HepG2 (cell line): Measurements from ENCODE around the gene MACROD2. TPM values are rescaled to one million over a fixed set of nuclear protein-coding genes. Genes with fewer than 3 reads are reported as not detected.
A peak's percentile ranks its signal among the peaks of the same experiment; 100 is the strongest.

ENCODE experiments used
- ATAC-seq: fragments of 200-7000 bp; cut with Tn5 transposase; 3 replicates; pipeline ENCODE4 v1.9.1; 2020; ENCODE audit warnings: mild to moderate bottlenecking, moderate library complexity
- BruUV-seq: library from RNA; stranded (reverse); fragments of 400-500 nt; replicated peaks from 2 replicates; lab custom pipeline; 2021; lab: Mats Ljungman, UMichigan
- CTCF ChIA-PET: fragments of 300-600 bp; formaldehyde crosslinking; extraction: SDS; loops from one replicate; lab custom pipeline; 2021; ENCODE audit warnings: low total read pairs, inconsistent platforms, low intra/inter-chr PET ratio; lab: Yijun Ruan, JAX
- POLR2A ChIA-PET: fragments of 350-600 bp; sonication (Branson Sonifier 250); formaldehyde crosslinking; loops from one replicate; lab custom pipeline; 2020; ENCODE audit warnings: antibody characterized with exemption, inconsistent platforms; lab: Yijun Ruan, JAX
- DNase-seq: peaks from one replicate; pipeline ENCODE4 v3.0.0-alpha.2; 2015; ENCODE audit warnings: low spot score
- FAIRE-seq: peaks from 3 replicates; lab custom pipeline; 2011; peaks lifted over from hg19 to GRCh38; lab: Jason Lieb, UNC
- H2AFZ ChIP-seq: one replicate; pipeline ENCODE4 v1.6.1; 2011; ENCODE audit warnings: low read length, inconsistent platforms
- H3K27ac ChIP-seq: fragments of 300-600 bp; 3 replicates; pipeline ENCODE4 v1.8.0; 2011; ENCODE audit warnings: mixed run types, mild to moderate bottlenecking, mixed read lengths, low read length, inconsistent platforms; ENCODE audit not compliant: insufficient read depth; ENCODE audit errors: extremely low read length
- H3K27me3 ChIP-seq, 2 experiments: fragments of 200-600 bp in 1 of 2; 2 replicates in 1 of 2; 3 replicates in 1 of 2; pipeline versions ENCODE4 v1.6.0 to v1.8.0; 2011; ENCODE audit warnings: low read length in 2 of 2, mild to moderate bottlenecking in 2 of 2, moderate library complexity in 2 of 2, inconsistent platforms in 1 of 2; ENCODE audit not compliant: insufficient read depth in 2 of 2, control insufficient read depth in 1 of 2
- H3K36me3 ChIP-seq, 2 experiments: fragments of 200-600 bp in 1 of 2; replicated peaks in 1 of 2; 2 replicates in 1 of 2; 3 replicates in 1 of 2; pipeline versions ENCODE4 v1.5.1 to v1.8.0; 2011; ENCODE audit warnings: low read length in 2 of 2, inconsistent platforms in 1 of 2; ENCODE audit not compliant: insufficient read depth in 2 of 2, control insufficient read depth in 1 of 2
- H3K4me1 ChIP-seq: 2 replicates; pipeline ENCODE4 v1.5.1; 2012; ENCODE audit warnings: low read length, inconsistent platforms; ENCODE audit not compliant: insufficient read depth
- H3K4me2 ChIP-seq: 2 replicates; pipeline ENCODE4 v1.6.0; 2011; ENCODE audit warnings: low read depth, low read length, inconsistent platforms
- H3K4me3 ChIP-seq, 3 experiments: fragments of 200-600 bp in 1 of 3; sonication (generic), shearing (Covaris generic) in 1 of 3; replicated peaks in 1 of 3; 2 replicates each; pipeline ENCODE4 v1.5.1; 2011 to 2016; ENCODE audit warnings: low read length in 3 of 3, inconsistent platforms in 2 of 3, low read depth in 2 of 3, mild to moderate bottlenecking in 2 of 3, control low read depth in 1 of 3, mixed read lengths in 1 of 3; ENCODE audit not compliant: insufficient read depth in 1 of 3
- H3K79me2 ChIP-seq: one replicate; pipeline ENCODE4 v1.6.1; 2011; ENCODE audit warnings: low read length, inconsistent platforms; ENCODE audit not compliant: insufficient read depth
- H3K9ac ChIP-seq: 2 replicates; pipeline ENCODE4 v1.6.0; 2011; ENCODE audit warnings: mild to moderate bottlenecking, low read depth, low read length, inconsistent platforms; ENCODE audit not compliant: insufficient read depth
- H3K9me3 ChIP-seq: 2 replicates; pipeline ENCODE4 v1.5.1; 2012; ENCODE audit warnings: mild to moderate bottlenecking, low read length
- H4K20me1 ChIP-seq: 2 replicates; pipeline ENCODE4 v1.6.0; 2011; ENCODE audit warnings: inconsistent platforms, mild to moderate bottlenecking, low read length, moderate library complexity; ENCODE audit not compliant: insufficient read depth
- BHLHE40 ChIP-seq: IDR thresholded peaks from 2 replicates; pipeline ENCODE4 v1.6.1; 2011; ENCODE audit warnings: low read length, improper control_type of control experiment
- EP300 ChIP-seq, 3 experiments: sonication (generic) in 1 of 3; formaldehyde crosslinking in 1 of 3; IDR thresholded peaks; 2 replicates each; pipeline versions ENCODE4 v1.5.1 to v1.6.1; 2011 to 2020; ENCODE audit warnings: low read depth in 2 of 3, low read length in 2 of 3, borderline replicate concordance in 1 of 3, improper control_type of control experiment in 1 of 3, mild to moderate bottlenecking in 1 of 3, missing genetic modification reagents in 1 of 3, moderate library complexity in 1 of 3
- MLLT10 ChIP-seq: sonication (generic); formaldehyde crosslinking; IDR thresholded peaks from 2 replicates; pipeline ENCODE4 v1.4.0; 2020; ENCODE audit warnings: missing genetic modification reagents
- SALL1 ChIP-seq: sonication (generic); formaldehyde crosslinking; IDR thresholded peaks from 2 replicates; pipeline ENCODE4 v1.8.0; 2022; ENCODE audit warnings: mild to moderate bottlenecking, missing genetic modification reagents
- TMF1 ChIP-seq: sonication (generic); formaldehyde crosslinking; IDR thresholded peaks from 2 replicates; pipeline ENCODE4 v1.8.1; 2022; ENCODE audit warnings: low read depth, missing genetic modification reagents
- ZNF317 ChIP-seq: sonication (generic); formaldehyde crosslinking; IDR thresholded peaks from 2 replicates; pipeline ENCODE4 v1.5.0; 2020; ENCODE audit warnings: mild to moderate bottlenecking, missing genetic modification reagents
- ZNF510 ChIP-seq: sonication (generic); formaldehyde crosslinking; IDR thresholded peaks from 2 replicates; pipeline ENCODE4 v1.4.0; 2020; ENCODE audit warnings: low read depth, mild to moderate bottlenecking, missing genetic modification reagents
- ZNF7 ChIP-seq: IDR thresholded peaks from 2 replicates; pipeline ENCODE4 v1.6.1; 2016; ENCODE audit warnings: missing biosample characterization, missing genetic modification reagents
- WGBS: methylation state at CpG from one replicate; pipeline ENCODE4 v1.1.6; 2017; ENCODE audit warnings: low lambda C conversion rate; 5-methylcytosine and 5-hydroxymethylcytosine counted together
- in situ Hi-C: cut with HindIII; loops from 2 replicates; pipeline ENCODE4 v1.10.0; 2017; ENCODE audit warnings: low pct_unique_long_range_greater_than_20kb; ENCODE audit not compliant: extremely low pct_ligation_motif_present
- intact Hi-C: fragments of 100-400 bp; cut with micrococcal nuclease; formaldehyde crosslinking; loops from one replicate; pipeline ENCODE4 v1.10.0; 2022; ENCODE audit not compliant: unreplicated experiment
- polyA plus RNA-seq, 8 experiments: library from polyadenylated mRNA; depleted of rRNA in 3 of 8; stranded (reverse) in 7 of 8; unstranded in 1 of 8; fragments of >200 nt; fragmentation: Illumina TruSeq in 4 of 8; extraction: Trizol in 4 of 8; gene quantifications; 2 replicates each; pipeline versions ENCODE4 v1.2.1 to v1.2.3, GENCODE V29; 2011 to 2016; ENCODE audit warnings: low read depth in 4 of 8, missing spikeins in 1 of 8, mixed read lengths in 1 of 8; ENCODE audit not compliant: insufficient read depth in 1 of 8
- total RNA-seq, 5 experiments: library from RNA; depleted of rRNA; stranded (reverse); fragments of >200 nt; fragmentation: Illumina TruSeq; extraction: Trizol; gene quantifications; 2 replicates each; pipeline ENCODE4 v1.2.3, GENCODE V29; 2016; ENCODE audit warnings: low read depth in 1 of 5
- TF ChIP-seq, protein P1 (sequence below): fragments of 450-650 bp; IDR thresholded peaks from 2 replicates; pipeline ENCODE4 v1.6.1; 2016
- TF ChIP-seq, protein P2 (sequence below): sonication (generic); formaldehyde crosslinking; IDR thresholded peaks from 2 replicates; pipeline ENCODE4 v1.8.1; 2023; ENCODE audit warnings: missing genetic modification reagents, inconsistent platforms, borderline replicate concordance
- TF ChIP-seq, protein P3 (sequence below): sonication (generic); formaldehyde crosslinking; IDR thresholded peaks from 2 replicates; pipeline ENCODE4 v1.5.0; 2020; ENCODE audit warnings: missing genetic modification reagents
- TF ChIP-seq, protein P4 (sequence below): sonication (generic); formaldehyde crosslinking; conservative IDR thresholded peaks from 2 replicates; pipeline ENCODE4 v1.4.0; 2020; ENCODE audit warnings: mild to moderate bottlenecking, missing genetic modification reagents, moderate library complexity

Gene MACROD2
- total and polyA plus RNA-seq, 2 of the 13 experiments (the other 11 are each of a cell fraction or from before 2014, with no cell fraction given) = 0.13 to 0.51 TPM

- FAIRE-seq = no peak
- no TSS peak for BruUV-seq
- TF ChIP-seq MLLT10 (CRISPR knock-in tag) = no peak
- TF ChIP-seq, protein P1, sequence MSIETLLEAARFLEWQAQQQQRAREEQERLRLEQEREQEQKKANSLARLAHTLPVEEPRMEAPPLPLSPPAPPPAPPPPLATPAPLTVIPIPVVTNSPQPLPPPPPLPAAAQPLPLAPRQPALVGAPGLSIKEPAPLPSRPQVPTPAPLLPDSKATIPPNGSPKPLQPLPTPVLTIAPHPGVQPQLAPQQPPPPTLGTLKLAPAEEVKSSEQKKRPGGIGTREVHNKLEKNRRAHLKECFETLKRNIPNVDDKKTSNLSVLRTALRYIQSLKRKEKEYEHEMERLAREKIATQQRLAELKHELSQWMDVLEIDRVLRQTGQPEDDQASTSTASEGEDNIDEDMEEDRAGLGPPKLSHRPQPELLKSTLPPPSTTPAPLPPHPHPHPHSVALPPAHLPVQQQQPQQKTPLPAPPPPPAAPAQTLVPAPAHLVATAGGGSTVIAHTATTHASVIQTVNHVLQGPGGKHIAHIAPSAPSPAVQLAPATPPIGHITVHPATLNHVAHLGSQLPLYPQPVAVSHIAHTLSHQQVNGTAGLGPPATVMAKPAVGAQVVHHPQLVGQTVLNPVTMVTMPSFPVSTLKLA = peak; percentile 47; the same call in 1 of the 2 replicates
- 0 out of 2 replicates have a peak, but pooled peaks have one; percentile 7 for TF ChIP-seq BHLHE40
- TF ChIP-seq, protein P2, sequence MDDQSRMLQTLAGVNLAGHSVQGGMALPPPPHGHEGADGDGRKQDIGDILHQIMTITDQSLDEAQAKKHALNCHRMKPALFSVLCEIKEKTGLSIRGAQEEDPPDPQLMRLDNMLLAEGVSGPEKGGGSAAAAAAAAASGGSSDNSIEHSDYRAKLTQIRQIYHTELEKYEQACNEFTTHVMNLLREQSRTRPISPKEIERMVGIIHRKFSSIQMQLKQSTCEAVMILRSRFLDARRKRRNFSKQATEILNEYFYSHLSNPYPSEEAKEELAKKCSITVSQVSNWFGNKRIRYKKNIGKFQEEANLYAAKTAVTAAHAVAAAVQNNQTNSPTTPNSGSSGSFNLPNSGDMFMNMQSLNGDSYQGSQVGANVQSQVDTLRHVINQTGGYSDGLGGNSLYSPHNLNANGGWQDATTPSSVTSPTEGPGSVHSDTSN (CRISPR knock-in tag) = no peak
- no peak for TF ChIP-seq ZNF317
- no peak overlapping the region for H3K27ac ChIP-seq
- in situ Hi-C loops = no loop called here
- ATAC-seq = no peak
- no peak overlapping the region for H3K9ac ChIP-seq
- no peaks in the 10 kb centered on the region for H3K36me3 ChIP-seq
- peaks cover 86% of the 10 kb centered on the region for H3K9me3 ChIP-seq
- no peaks in the 10 kb centered on the region for H4K20me1 ChIP-seq
- H2AFZ ChIP-seq = no peak overlapping the region
- intact Hi-C loops = no loop called here
- no peaks in the 10 kb centered on the region for H3K27me3 ChIP-seq
- CTCF ChIA-PET = no interaction called here
- WGBS = 8% methylated on average over 5 of the region's 5 CpGs
- no peak overlapping the region for H3K4me3 ChIP-seq
- no peak for DNase-seq
- no peaks in the 10 kb centered on the region for H3K4me1 ChIP-seq
- no peak overlapping the region for H3K4me2 ChIP-seq
- H3K79me2 ChIP-seq = no peaks in the 10 kb centered on the region
- POLR2A ChIA-PET = no interaction called here
Measured at GRCh38 chr20:15475483-15475882, 1480.2 kb downstream of the MACROD2 start.

GRCh38 chr20:15476186-15476585 lies 1480.9 kb downstream of the MACROD2 start:
- Histone ChIP-seq H3K27me3 (no peaks in the 10 kb centered on the region), H3K9ac (no peak overlapping the region), H3K4me1 (no peaks in the 10 kb centered on the region), H3K9me3 (peaks cover 86% of the 10 kb centered on the region), H2AFZ (no peak overlapping the region), H3K36me3 (no peaks in the 10 kb centered on the region), H3K4me2 (no peak overlapping the region), H3K79me2 (no peaks in the 10 kb centered on the region), H3K27ac (no peak overlapping the region), H4K20me1 (no peaks in the 10 kb centered on the region), H3K4me3 (no peak overlapping the region)
- FAIRE-seq = no peak
- WGBS = 8% methylated on average over 2 of the region's 2 CpGs
- BruUV-seq = no TSS peak
- DNase-seq = no peak
- intact Hi-C loops (no loop called here), in situ Hi-C loops (no loop called here)
- ChIA-PET POLR2A (no interaction called here), CTCF (no interaction called here)
- ATAC-seq = no peak
- TF ChIP-seq ZNF7 (CRISPR knock-in tag) (no peak), TMF1 (CRISPR knock-in tag) (no peak), ZNF510 (CRISPR knock-in tag) (no peak), SALL1 (CRISPR knock-in tag) (no peak), EP300 (IDR thresholded peaks at IDR 0.05; ENCODE audit: low read depth in 2 of 2, low read length in 2 of 2) (no peak), EP300 (CRISPR knock-in tag; IDR thresholded peaks at IDR 0.05; ENCODE audit: borderline replicate concordance) (no peak)
- TF ChIP-seq, protein P3, sequence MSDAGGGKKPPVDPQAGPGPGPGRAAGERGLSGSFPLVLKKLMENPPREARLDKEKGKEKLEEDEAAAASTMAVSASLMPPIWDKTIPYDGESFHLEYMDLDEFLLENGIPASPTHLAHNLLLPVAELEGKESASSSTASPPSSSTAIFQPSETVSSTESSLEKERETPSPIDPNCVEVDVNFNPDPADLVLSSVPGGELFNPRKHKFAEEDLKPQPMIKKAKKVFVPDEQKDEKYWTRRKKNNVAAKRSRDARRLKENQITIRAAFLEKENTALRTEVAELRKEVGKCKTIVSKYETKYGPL (CRISPR knock-in tag) = no peak
- TF ChIP-seq, protein P4, sequence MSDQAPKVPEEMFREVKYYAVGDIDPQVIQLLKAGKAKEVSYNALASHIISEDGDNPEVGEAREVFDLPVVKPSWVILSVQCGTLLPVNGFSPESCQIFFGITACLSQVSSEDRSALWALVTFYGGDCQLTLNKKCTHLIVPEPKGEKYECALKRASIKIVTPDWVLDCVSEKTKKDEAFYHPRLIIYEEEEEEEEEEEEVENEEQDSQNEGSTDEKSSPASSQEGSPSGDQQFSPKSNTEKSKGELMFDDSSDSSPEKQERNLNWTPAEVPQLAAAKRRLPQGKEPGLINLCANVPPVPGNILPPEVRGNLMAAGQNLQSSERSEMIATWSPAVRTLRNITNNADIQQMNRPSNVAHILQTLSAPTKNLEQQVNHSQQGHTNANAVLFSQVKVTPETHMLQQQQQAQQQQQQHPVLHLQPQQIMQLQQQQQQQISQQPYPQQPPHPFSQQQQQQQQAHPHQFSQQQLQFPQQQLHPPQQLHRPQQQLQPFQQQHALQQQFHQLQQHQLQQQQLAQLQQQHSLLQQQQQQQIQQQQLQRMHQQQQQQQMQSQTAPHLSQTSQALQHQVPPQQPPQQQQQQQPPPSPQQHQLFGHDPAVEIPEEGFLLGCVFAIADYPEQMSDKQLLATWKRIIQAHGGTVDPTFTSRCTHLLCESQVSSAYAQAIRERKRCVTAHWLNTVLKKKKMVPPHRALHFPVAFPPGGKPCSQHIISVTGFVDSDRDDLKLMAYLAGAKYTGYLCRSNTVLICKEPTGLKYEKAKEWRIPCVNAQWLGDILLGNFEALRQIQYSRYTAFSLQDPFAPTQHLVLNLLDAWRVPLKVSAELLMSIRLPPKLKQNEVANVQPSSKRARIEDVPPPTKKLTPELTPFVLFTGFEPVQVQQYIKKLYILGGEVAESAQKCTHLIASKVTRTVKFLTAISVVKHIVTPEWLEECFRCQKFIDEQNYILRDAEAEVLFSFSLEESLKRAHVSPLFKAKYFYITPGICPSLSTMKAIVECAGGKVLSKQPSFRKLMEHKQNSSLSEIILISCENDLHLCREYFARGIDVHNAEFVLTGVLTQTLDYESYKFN = no peak
